Epidermal melanocyte (primary cell): ENCODE results near the gene TEKT3.

Source experiments
- DNase-seq: peaks from one replicate; pipeline ENCODE4 v3.0.0; 2011; ENCODE audit warnings: low spot score; ENCODE audit not compliant: insufficient read length

The TEKT3 gene

GRCh38 chr17:15350777-15351477 is 9.5 kb upstream of the TEKT3 start:
- DNase-seq: no peak

GRCh38 chr17:15349119-15349518 is 7.7 kb upstream of the TEKT3 start:
- DNase-seq: no peak

- DNase-seq: peak; percentile 65
Observed at GRCh38 chr17:15348021-15348420, 6.6 kb upstream of the TEKT3 start.

GRCh38 chr17:15346066-15346595 is 4.7 kb upstream of the TEKT3 start:
- DNase-seq: no peak

- DNase-seq: no peak
Observed at GRCh38 chr17:15343749-15344148, 2.4 kb upstream of the TEKT3 start.

- DNase-seq: no peak
Observed at GRCh38 chr17:15342460-15342859, 1.1 kb upstream of the TEKT3 start.

GRCh38 chr17:15341966-15342365 is 569 bp upstream of the TEKT3 start:
- no peak for DNase-seq

GRCh38 chr17:15340966-15341365 is 431 bp downstream of the TEKT3 start:
- DNase-seq: no peak

- DNase-seq: no peak
Observed at GRCh38 chr17:15335446-15335845, 6.0 kb downstream of the TEKT3 start.

GRCh38 chr17:15334266-15334665 is 7.1 kb downstream of the TEKT3 start:
- DNase-seq: no peak

- DNase-seq: no peak
Observed at GRCh38 chr17:15332338-15332737, 9.1 kb downstream of the TEKT3 start.

GRCh38 chr17:15323131-15323530 is 18.3 kb downstream of the TEKT3 start:
- DNase-seq: no peak

- no peak for DNase-seq
Observed at GRCh38 chr17:15321556-15322251, 19.7 kb downstream of the TEKT3 start.

GRCh38 chr17:15319452-15320010 is 21.9 kb downstream of the TEKT3 start:
- no peak for DNase-seq

- no peak for DNase-seq
Observed at GRCh38 chr17:15311996-15312395, 29.4 kb downstream of the TEKT3 start.

- DNase-seq: no peak
Observed at GRCh38 chr17:15309793-15310192, 31.6 kb downstream of the TEKT3 start.

GRCh38 chr17:15309236-15309635 is 32.2 kb downstream of the TEKT3 start:
- no peak for DNase-seq

- DNase-seq: no peak
Observed at GRCh38 chr17:15308758-15309157, 32.6 kb downstream of the TEKT3 start.

- DNase-seq: no peak
Observed at GRCh38 chr17:15307710-15308111, 33.7 kb downstream of the TEKT3 start.

- no peak for DNase-seq
Observed at GRCh38 chr17:15303851-15304250, 37.5 kb downstream of the TEKT3 start.

- DNase-seq: no peak
Observed at GRCh38 chr17:15303268-15303667, 38.1 kb downstream of the TEKT3 start.

- DNase-seq: no peak
Observed at GRCh38 chr17:15301845-15302244, 39.6 kb downstream of the TEKT3 start.

GRCh38 chr17:15298176-15298575 is 43.2 kb downstream of the TEKT3 start:
- DNase-seq: no peak
